Activated effector memory CD4-positive, alpha-beta T cell treated with anti-CD3 and anti-CD28 coated beads, Interleukin-2, amount 50 U/mL, for 16 hours (primary cell): Measurements from ENCODE around the gene AFF3.

Source experiments
- DNase-seq: peaks from one replicate; pipeline ENCODE4 v3.0.0-alpha.2; 2020

Gene AFF3

GRCh38 chr2:99648178-99648844 is 494.1 kb downstream of the AFF3 start:
- DNase-seq, result no peak

GRCh38 chr2:99645960-99646359 is 496.4 kb downstream of the AFF3 start:
- DNase-seq, result no peak

- DNase-seq, result no peak
Measured at GRCh38 chr2:99644419-99644787, 498.0 kb downstream of the AFF3 start.

- no peak for DNase-seq
Measured at GRCh38 chr2:99643787-99644418, 498.5 kb downstream of the AFF3 start.

- no peak for DNase-seq
Measured at GRCh38 chr2:99641999-99642398, 500.4 kb downstream of the AFF3 start.

- DNase-seq, result no peak
Measured at GRCh38 chr2:99640635-99641151, 501.7 kb downstream of the AFF3 start.

GRCh38 chr2:99638791-99639190 is 503.6 kb downstream of the AFF3 start:
- no peak for DNase-seq

- DNase-seq, result no peak
Measured at GRCh38 chr2:99637159-99637697, 505.2 kb downstream of the AFF3 start.

GRCh38 chr2:99636144-99637034 is 506.0 kb downstream of the AFF3 start:
- DNase-seq, result no peak

GRCh38 chr2:99635710-99636109 is 506.7 kb downstream of the AFF3 start:
- no peak for DNase-seq

GRCh38 chr2:99634234-99634633 is 508.2 kb downstream of the AFF3 start:
- DNase-seq, result no peak

GRCh38 chr2:99631700-99632099 is 510.7 kb downstream of the AFF3 start:
- no peak for DNase-seq

- DNase-seq, result no peak
Measured at GRCh38 chr2:99629320-99629719, 513.1 kb downstream of the AFF3 start.

GRCh38 chr2:99626158-99626557 is 516.2 kb downstream of the AFF3 start:
- no peak for DNase-seq

GRCh38 chr2:99624677-99625076 is 517.7 kb downstream of the AFF3 start:
- DNase-seq, result no peak

GRCh38 chr2:99623613-99624012 is 518.8 kb downstream of the AFF3 start:
- DNase-seq, result no peak

- no peak for DNase-seq
Measured at GRCh38 chr2:99623035-99623434, 519.4 kb downstream of the AFF3 start.

- DNase-seq, result no peak
Measured at GRCh38 chr2:99622534-99622933, 519.9 kb downstream of the AFF3 start.

- DNase-seq, result no peak
Measured at GRCh38 chr2:99621774-99622173, 520.6 kb downstream of the AFF3 start.

GRCh38 chr2:99621106-99621505 is 521.3 kb downstream of the AFF3 start:
- DNase-seq, result no peak

- DNase-seq, result no peak
Measured at GRCh38 chr2:99619151-99619550, 523.2 kb downstream of the AFF3 start.

GRCh38 chr2:99618579-99619097 is 523.8 kb downstream of the AFF3 start:
- no peak for DNase-seq

- no peak for DNase-seq
Measured at GRCh38 chr2:99617811-99618210, 524.6 kb downstream of the AFF3 start.
